NT2/D1 (cell line): ENCODE results near the gene GAA.

Experiments
- YY1 ChIP-seq: IDR thresholded peaks from 2 replicates; pipeline ENCODE4 v1.6.1; 2011; ENCODE audit not compliant: insufficient read length, insufficient read depth
- ZNF274 ChIP-seq: IDR thresholded peaks from 2 replicates; pipeline ENCODE4 v1.6.1; 2011; ENCODE audit warnings: mild to moderate bottlenecking, low read depth, low read length

GRCh38 chr17:80070375-80071115 lies 30.8 kb upstream of the GAA start:
- TF ChIP-seq YY1 = no peak
- TF ChIP-seq ZNF274 = no peak
